Loucy (cell line): ENCODE results near the gene PSEN1.

ENCODE experiments used
- H2AFZ ChIP-seq: fragments of 200-600 bp; sonication (generic); 2 replicates; pipeline ENCODE4 v1.6.0; 2016; ENCODE audit warnings: antibody characterized with exemption, mild to moderate bottlenecking, low read length, moderate library complexity
- H3F3A ChIP-seq: fragments of 200-600 bp; 2 replicates; pipeline ENCODE4 v1.6.0; 2016; ENCODE audit warnings: antibody characterized with exemption, low read depth, mild to moderate bottlenecking
- H3K27me3 ChIP-seq: fragments of 200-600 bp; sonication (generic); 2 replicates; pipeline ENCODE4 v1.6.1; 2014; ENCODE audit warnings: low read length, mild to moderate bottlenecking; ENCODE audit not compliant: insufficient read depth, poor library complexity, severe bottlenecking
- H3K36me3 ChIP-seq: fragments of 200-600 bp; sonication (generic); 2 replicates; pipeline ENCODE4 v1.6.1; 2016; ENCODE audit warnings: low read length; ENCODE audit not compliant: insufficient read depth
- H3K4me1 ChIP-seq: fragments of 200-600 bp; sonication (generic); 2 replicates; pipeline ENCODE4 v1.5.1; 2014; ENCODE audit warnings: low read length, mild to moderate bottlenecking; ENCODE audit not compliant: insufficient read depth, poor library complexity, severe bottlenecking
- H3K4me2 ChIP-seq: fragments of 200-600 bp; sonication (generic); 2 replicates; pipeline ENCODE4 v1.6.0; 2014; ENCODE audit warnings: antibody characterized with exemption, low read length, low read depth, mild to moderate bottlenecking; ENCODE audit not compliant: poor library complexity, severe bottlenecking
- H3K4me3 ChIP-seq: fragments of 200-600 bp; sonication (generic); 2 replicates; pipeline ENCODE4 v1.5.1; 2014; ENCODE audit warnings: low read length, mild to moderate bottlenecking, mixed read lengths; ENCODE audit not compliant: poor library complexity, severe bottlenecking
- H3K79me2 ChIP-seq: fragments of 200-600 bp; sonication (generic); 2 replicates; pipeline ENCODE4 v1.6.1; 2014; ENCODE audit warnings: low read length; ENCODE audit not compliant: insufficient read depth
- H3K9ac ChIP-seq: fragments of 200-600 bp; sonication (generic); 2 replicates; pipeline ENCODE4 v1.6.0; 2014; ENCODE audit warnings: mild to moderate bottlenecking, low read depth, low read length, moderate library complexity; ENCODE audit not compliant: poor library complexity, severe bottlenecking
- H3K9me2 ChIP-seq: fragments of 200-600 bp; sonication (generic); replicated peaks from 2 replicates; pipeline ENCODE4 v1.6.1; 2016; ENCODE audit warnings: low read depth, low read length, mixed read lengths
- H3K9me3 ChIP-seq: fragments of 200-600 bp; sonication (generic); 2 replicates; pipeline ENCODE4 v1.6.1; 2014; ENCODE audit warnings: mild to moderate bottlenecking, antibody characterized with exemption, low read length, low read depth; ENCODE audit not compliant: insufficient read depth
- H4K20me1 ChIP-seq: fragments of 200-600 bp; sonication (generic); 2 replicates; pipeline ENCODE4 v1.6.0; 2014; ENCODE audit warnings: antibody characterized with exemption, low read length, mild to moderate bottlenecking; ENCODE audit not compliant: insufficient read depth, poor library complexity, severe bottlenecking
- CTCF ChIP-seq: fragments of 200-600 bp; sonication (generic); conservative IDR thresholded peaks from 2 replicates; pipeline ENCODE4 v1.5.1; 2014; ENCODE audit warnings: mild to moderate bottlenecking, antibody characterized with exemption, low read length
- EZH2phosphoT487 ChIP-seq: fragments of 200-600 bp; IDR thresholded peaks from 2 replicates; pipeline ENCODE4 v1.6.1; 2018; ENCODE audit warnings: antibody characterized with exemption, mild to moderate bottlenecking, moderate library complexity, borderline replicate concordance

The PSEN1 gene

DNA sequence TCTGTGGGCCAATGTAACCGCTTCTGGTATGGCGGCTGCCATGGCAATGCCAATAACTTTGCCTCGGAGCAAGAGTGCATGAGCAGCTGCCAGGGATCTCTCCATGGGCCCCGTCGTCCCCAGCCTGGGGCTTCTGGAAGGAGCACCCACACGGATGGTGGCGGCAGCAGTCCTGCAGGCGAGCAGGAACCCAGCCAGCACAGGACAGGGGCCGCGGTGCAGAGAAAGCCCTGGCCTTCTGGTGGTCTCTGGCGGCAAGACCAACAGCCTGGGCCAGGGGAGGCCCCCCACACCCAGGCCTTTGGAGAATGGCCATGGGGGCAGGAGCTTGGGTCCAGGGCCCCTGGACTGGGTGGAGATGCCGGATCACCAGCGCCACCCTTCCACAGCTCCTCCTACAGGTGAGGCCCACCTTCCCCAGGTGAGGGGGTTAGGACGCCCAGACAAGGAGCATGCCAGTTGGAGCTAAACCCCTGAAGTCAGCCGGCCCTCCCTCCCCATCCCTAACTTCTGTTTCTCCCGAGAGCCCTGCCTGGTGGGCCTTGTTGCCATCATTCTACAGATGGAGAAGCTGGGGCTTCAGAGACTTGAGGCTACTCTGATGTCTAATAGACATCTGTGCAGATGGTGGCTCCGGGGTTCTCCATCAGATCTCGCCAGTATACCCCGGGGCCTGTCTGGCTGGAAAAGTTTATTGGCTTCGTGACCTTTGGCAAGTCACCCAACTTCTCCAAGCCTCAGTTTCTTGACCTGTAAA, 126.3 kb downstream of the PSEN1 start:
- Histone ChIP-seq H3K9me2 (no peaks in the 10 kb centered on the region), H3K4me3 (no peak overlapping the region), H4K20me1 (no peaks in the 10 kb centered on the region), H3K36me3 (no peaks in the 10 kb centered on the region), H3K4me1 (no peaks in the 10 kb centered on the region), H3F3A (no peaks in the 10 kb centered on the region), H3K79me2 (no peaks in the 10 kb centered on the region), H3K9ac (no peak overlapping the region), H3K9me3 (no peaks in the 10 kb centered on the region), H2AFZ (no peak overlapping the region), H3K27me3 (no peaks in the 10 kb centered on the region), H3K4me2 (no peak overlapping the region)
- TF ChIP-seq CTCF (no peak), EZH2phosphoT487 (no peak)

- Histone ChIP-seq H3K79me2 (no peaks in the 10 kb centered on the region), H3K36me3 (no peaks in the 10 kb centered on the region), H3K4me2 (no peak overlapping the region), H3K9me2 (no peaks in the 10 kb centered on the region), H4K20me1 (no peaks in the 10 kb centered on the region), H3K27me3 (no peaks in the 10 kb centered on the region), H3K9ac (no peak overlapping the region), H3F3A (no peaks in the 10 kb centered on the region), H2AFZ (no peak overlapping the region), H3K4me1 (no peaks in the 10 kb centered on the region), H3K4me3 (no peak overlapping the region), H3K9me3 (no peaks in the 10 kb centered on the region)
- TF ChIP-seq CTCF (no peak), EZH2phosphoT487 (no peak)
Observed at GRCh38 chr14:73263606-73264005, 127.3 kb downstream of the PSEN1 start.

DNA sequence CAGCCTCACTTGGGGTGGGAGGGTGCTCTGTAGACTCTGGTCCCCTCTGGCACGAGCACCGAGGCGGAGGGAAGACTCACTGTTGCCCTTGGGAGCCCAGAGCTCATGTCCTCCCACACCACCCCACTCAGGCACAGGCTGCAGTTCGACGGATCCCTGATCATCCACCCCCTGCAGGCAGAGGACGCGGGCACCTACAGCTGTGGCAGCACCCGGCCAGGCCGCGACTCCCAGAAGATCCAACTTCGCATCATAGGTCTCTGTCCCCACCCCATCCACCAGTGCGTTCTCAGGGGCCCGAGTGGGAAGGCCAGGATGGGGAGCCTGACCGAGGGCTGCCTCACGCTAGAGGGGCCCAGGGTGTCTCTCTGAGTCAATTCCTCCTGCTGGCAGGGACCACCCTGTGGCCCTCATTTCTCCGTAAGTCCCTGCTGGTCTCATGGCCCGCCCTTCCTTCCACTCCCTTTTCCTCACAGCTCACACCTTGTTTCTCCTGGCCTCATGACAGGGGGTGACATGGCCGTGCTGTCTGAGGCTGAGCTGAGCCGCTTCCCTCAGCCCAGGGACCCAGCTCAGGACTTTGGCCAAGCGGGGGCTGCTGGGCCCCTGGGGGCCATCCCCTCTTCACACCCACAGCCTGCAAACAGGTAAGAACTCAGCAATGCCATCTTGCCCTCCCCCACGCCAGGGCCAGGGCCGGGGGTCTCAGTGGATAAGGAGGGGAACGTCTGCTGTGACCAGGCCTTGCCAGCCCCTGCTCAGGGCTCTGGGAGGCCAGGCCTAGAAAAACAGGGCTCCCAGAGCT, 128.0 kb downstream of the PSEN1 start:
- no peak overlapping the region for H2AFZ ChIP-seq
- no peaks in the 10 kb centered on the region for H3K79me2 ChIP-seq
- no peaks in the 10 kb centered on the region for H3K36me3 ChIP-seq
- TF ChIP-seq EZH2phosphoT487: no peak
- no peak for TF ChIP-seq CTCF
- no peaks in the 10 kb centered on the region for H3K9me2 ChIP-seq
- H3F3A ChIP-seq: no peaks in the 10 kb centered on the region
- H3K27me3 ChIP-seq: no peaks in the 10 kb centered on the region
- no peaks in the 10 kb centered on the region for H3K9me3 ChIP-seq
- H4K20me1 ChIP-seq: no peaks in the 10 kb centered on the region
- H3K4me1 ChIP-seq: no peaks in the 10 kb centered on the region
- H3K4me3 ChIP-seq: no peak overlapping the region
- H3K9ac ChIP-seq: no peak overlapping the region
- no peak overlapping the region for H3K4me2 ChIP-seq
